ENCODE results near the gene ICA1.

- TF ChIP-seq CTCF (IDR thresholded peaks at IDR 0.05; ENCODE audit: low read length) (no peak), EZH2 (optimal IDR thresholded peaks at IDR 0.05; ENCODE audit: low read depth, low read length) (no peak)
These were observed 167.5 kb downstream of the ICA1 start for GRCh38 chr7:8094164-8095140.
